Uterus (tissue), 2 donors: ENCODE measurements around the gene MUC21.

ENCODE experiments used
- POLR2A ChIP-seq, 2 donors: fragments of 450-650 bp; IDR thresholded peaks; one replicate each; pipeline ENCODE4 v1.6.1; 2016; ENCODE audit warnings: antibody characterized with exemption in 2 of 2, mild to moderate bottlenecking in 1 of 2, moderate library complexity in 1 of 2
- TF ChIP-seq, protein P1 (sequence below), 4 experiments: fragments of 200-600 bp in 2 of 4; fragments of 450-650 bp in 2 of 4; sonication (generic) in 2 of 4; IDR thresholded peaks; one replicate each; pipeline ENCODE4 v1.5.1; 2016 to 2019; ENCODE audit warnings: antibody characterized with exemption in 4 of 4, mild to moderate bottlenecking in 2 of 4, moderate library complexity in 1 of 4

GRCh38 chr6:30962716-30963115, 20.8 kb upstream of the MUC21 start:
- TF ChIP-seq POLR2A (IDR thresholded peaks at IDR 0.05) = no peak
- TF ChIP-seq, protein P1, sequence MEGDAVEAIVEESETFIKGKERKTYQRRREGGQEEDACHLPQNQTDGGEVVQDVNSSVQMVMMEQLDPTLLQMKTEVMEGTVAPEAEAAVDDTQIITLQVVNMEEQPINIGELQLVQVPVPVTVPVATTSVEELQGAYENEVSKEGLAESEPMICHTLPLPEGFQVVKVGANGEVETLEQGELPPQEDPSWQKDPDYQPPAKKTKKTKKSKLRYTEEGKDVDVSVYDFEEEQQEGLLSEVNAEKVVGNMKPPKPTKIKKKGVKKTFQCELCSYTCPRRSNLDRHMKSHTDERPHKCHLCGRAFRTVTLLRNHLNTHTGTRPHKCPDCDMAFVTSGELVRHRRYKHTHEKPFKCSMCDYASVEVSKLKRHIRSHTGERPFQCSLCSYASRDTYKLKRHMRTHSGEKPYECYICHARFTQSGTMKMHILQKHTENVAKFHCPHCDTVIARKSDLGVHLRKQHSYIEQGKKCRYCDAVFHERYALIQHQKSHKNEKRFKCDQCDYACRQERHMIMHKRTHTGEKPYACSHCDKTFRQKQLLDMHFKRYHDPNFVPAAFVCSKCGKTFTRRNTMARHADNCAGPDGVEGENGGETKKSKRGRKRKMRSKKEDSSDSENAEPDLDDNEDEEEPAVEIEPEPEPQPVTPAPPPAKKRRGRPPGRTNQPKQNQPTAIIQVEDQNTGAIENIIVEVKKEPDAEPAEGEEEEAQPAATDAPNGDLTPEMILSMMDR (IDR thresholded peaks at IDR 0.05) = no peak
